GM23248 (cell line): Measurements from ENCODE around the gene IL26.

Experiments used
- EZH2 ChIP-seq: fragments of 200-600 bp; sonication (generic); IDR thresholded peaks from 2 replicates; pipeline ENCODE4 v1.6.1; 2018; ENCODE audit warnings: antibody characterized with exemption, mild to moderate bottlenecking; ENCODE audit not compliant: insufficient read depth, poor library complexity, severe bottlenecking
- EZH2phosphoT487 ChIP-seq: fragments of 200-600 bp; sonication (generic); IDR thresholded peaks from 2 replicates; pipeline ENCODE4 v1.6.1; 2018; ENCODE audit warnings: antibody characterized with exemption, moderate library complexity, mild to moderate bottlenecking, low read depth; ENCODE audit not compliant: insufficient read depth

GRCh38 chr12:68156636-68157035, 69.0 kb downstream of the IL26 start:
- no peak for TF ChIP-seq EZH2
- no peak for TF ChIP-seq EZH2phosphoT487
